Activated T-helper 2 cell treated with anti-CD3 and anti-CD28 coated beads, Interferon-gamma antibody, Interleukin-2, Interleukin-4, amounts not matched to agents 10 μg/mL and 5 μg/mL and 100 μg/mL, durations not matched to agents 14 hours and 24 hours and 36 hours (primary cell): Measurements from ENCODE around the gene INHBB. TPM values are rescaled to one million over a fixed set of nuclear protein-coding genes. Genes with fewer than 3 reads are reported as not detected.

Experiments
- DNase-seq: peaks from one replicate; pipeline ENCODE4 v3.0.0; 2021; ENCODE audit warnings: low spot score
- H3K27ac Mint-ChIP-seq: one replicate; pipeline ENCODE4 v1.8.0; 2021; ENCODE audit warnings: mixed read lengths
- H3K27me3 Mint-ChIP-seq: one replicate; pipeline ENCODE4 v1.8.0; 2021; ENCODE audit warnings: low read depth, mixed read lengths
- H3K36me3 Mint-ChIP-seq: one replicate; pipeline ENCODE4 v1.8.0; 2021; ENCODE audit warnings: low read depth, mixed read lengths
- H3K4me1 Mint-ChIP-seq: one replicate; pipeline ENCODE4 v1.8.0; 2021; ENCODE audit warnings: low read depth, mixed read lengths
- H3K4me3 Mint-ChIP-seq: one replicate; pipeline ENCODE4 v1.8.0; 2021; ENCODE audit warnings: low read depth, mild to moderate bottlenecking, moderate library complexity, mixed read lengths
- H3K9me3 Mint-ChIP-seq: one replicate; pipeline ENCODE4 v1.8.0; 2021; ENCODE audit warnings: mixed read lengths
- intact Hi-C: fragments of 100-400 bp; cut with micrococcal nuclease; formaldehyde crosslinking; loops from one replicate; pipeline ENCODE4 v1.15.1; 2023
- total RNA-seq: library from RNA; stranded (reverse); gene quantifications from 2 replicates; pipeline ENCODE4 v1.2.3, GENCODE V29; 2022

Gene INHBB
- total RNA-seq, 1 donor from 2014 or later: not detected

- intact Hi-C loops: loop anchor here (5.0 to 10.0 kb wide), 3 partner anchors 178 to 390 kb away; partner anchors contain the start of gene GLI2
- Mint-ChIP-seq H3K36me3 (no peaks in the 10 kb centered on the region), H3K27me3 (peaks cover 58% of the 10 kb centered on the region), H3K4me3 (peak overlapping the region; percentile 28), H3K9me3 (no peaks in the 10 kb centered on the region), H3K4me1 (peaks cover 10% of the 10 kb centered on the region), H3K27ac (no peak overlapping the region)
- no peak for DNase-seq
Measured at GRCh38 chr2:120346667-120347358, 877 bp downstream of the INHBB start.

- Mint-ChIP-seq H3K4me1 (peaks cover 10% of the 10 kb centered on the region), H3K27me3 (peaks cover 53% of the 10 kb centered on the region), H3K4me3 (no peak overlapping the region), H3K36me3 (no peaks in the 10 kb centered on the region), H3K27ac (no peak overlapping the region), H3K9me3 (no peaks in the 10 kb centered on the region)
- DNase-seq: no peak
- intact Hi-C loops: loop anchor here (5.0 to 10.0 kb wide), 3 partner anchors 177 to 390 kb away; partner anchors contain the start of gene GLI2
Measured at GRCh38 chr2:120347396-120348060, 1.6 kb downstream of the INHBB start.

- Mint-ChIP-seq H3K36me3 (no peaks in the 10 kb centered on the region), H3K27me3 (peaks cover 46% of the 10 kb centered on the region), H3K9me3 (no peaks in the 10 kb centered on the region), H3K27ac (no peak overlapping the region), H3K4me1 (peaks cover 8% of the 10 kb centered on the region), H3K4me3 (no peak overlapping the region)
- intact Hi-C loops: loop anchor here (5.0 to 10.0 kb wide), 3 partner anchors 177 to 389 kb away; partner anchors contain the start of gene GLI2
- no peak for DNase-seq
Measured at GRCh38 chr2:120348134-120348736, 2.3 kb downstream of the INHBB start.

DNA sequence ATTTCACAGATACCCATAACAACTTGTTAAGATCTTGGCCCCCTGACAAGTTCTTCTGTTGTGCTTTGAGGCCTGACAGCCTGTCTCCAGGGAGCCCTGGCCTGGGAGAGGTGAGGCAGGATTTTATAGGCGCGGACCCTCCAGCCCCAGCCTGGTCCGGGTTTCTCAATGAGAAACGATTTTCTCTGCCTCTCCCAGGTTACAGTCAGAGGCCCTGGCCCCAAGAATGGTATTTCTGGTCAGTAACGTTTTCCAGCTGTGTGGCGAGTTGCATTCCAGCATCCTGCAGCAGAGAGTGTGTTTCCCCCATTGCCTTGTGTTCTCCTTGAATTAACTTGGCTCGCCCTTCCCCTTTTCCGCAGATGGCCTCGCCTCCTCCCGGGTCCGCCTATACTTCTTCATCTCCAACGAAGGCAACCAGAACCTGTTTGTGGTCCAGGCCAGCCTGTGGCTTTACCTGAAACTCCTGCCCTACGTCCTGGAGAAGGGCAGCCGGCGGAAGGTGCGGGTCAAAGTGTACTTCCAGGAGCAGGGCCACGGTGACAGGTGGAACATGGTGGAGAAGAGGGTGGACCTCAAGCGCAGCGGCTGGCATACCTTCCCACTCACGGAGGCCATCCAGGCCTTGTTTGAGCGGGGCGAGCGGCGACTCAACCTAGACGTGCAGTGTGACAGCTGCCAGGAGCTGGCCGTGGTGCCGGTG is 3.0 kb downstream of the INHBB start:
- intact Hi-C loops: loop anchor here (5.0 to 10.0 kb wide), 3 partner anchors 176 to 388 kb away; partner anchors contain the start of gene GLI2
- peaks cover 40% of the 10 kb centered on the region for H3K27me3 Mint-ChIP-seq
- H3K27ac Mint-ChIP-seq: no peak overlapping the region

DNA sequence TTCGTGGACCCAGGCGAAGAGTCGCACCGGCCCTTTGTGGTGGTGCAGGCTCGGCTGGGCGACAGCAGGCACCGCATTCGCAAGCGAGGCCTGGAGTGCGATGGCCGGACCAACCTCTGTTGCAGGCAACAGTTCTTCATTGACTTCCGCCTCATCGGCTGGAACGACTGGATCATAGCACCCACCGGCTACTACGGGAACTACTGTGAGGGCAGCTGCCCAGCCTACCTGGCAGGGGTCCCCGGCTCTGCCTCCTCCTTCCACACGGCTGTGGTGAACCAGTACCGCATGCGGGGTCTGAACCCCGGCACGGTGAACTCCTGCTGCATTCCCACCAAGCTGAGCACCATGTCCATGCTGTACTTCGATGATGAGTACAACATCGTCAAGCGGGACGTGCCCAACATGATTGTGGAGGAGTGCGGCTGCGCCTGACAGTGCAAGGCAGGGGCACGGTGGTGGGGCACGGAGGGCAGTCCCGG is 3.5 kb downstream of the INHBB start:
- Mint-ChIP-seq H3K36me3 (no peaks in the 10 kb centered on the region), H3K4me3 (no peak overlapping the region), H3K4me1 (peaks cover 8% of the 10 kb centered on the region), H3K27ac (no peak overlapping the region), H3K27me3 (peaks cover 40% of the 10 kb centered on the region), H3K9me3 (no peaks in the 10 kb centered on the region)
- intact Hi-C loops: loop anchor here (5.0 to 10.0 kb wide), 3 partner anchors 175 to 388 kb away; partner anchors contain the start of gene GLI2
- no peak for DNase-seq

More for the DNA sequence above, 3.0 kb downstream of the INHBB start:
- H3K4me3 Mint-ChIP-seq: no peak overlapping the region
- H3K4me1 Mint-ChIP-seq: peaks cover 8% of the 10 kb centered on the region
- H3K36me3 Mint-ChIP-seq: no peaks in the 10 kb centered on the region
- H3K9me3 Mint-ChIP-seq: no peaks in the 10 kb centered on the region
- DNase-seq: no peak

DNA sequence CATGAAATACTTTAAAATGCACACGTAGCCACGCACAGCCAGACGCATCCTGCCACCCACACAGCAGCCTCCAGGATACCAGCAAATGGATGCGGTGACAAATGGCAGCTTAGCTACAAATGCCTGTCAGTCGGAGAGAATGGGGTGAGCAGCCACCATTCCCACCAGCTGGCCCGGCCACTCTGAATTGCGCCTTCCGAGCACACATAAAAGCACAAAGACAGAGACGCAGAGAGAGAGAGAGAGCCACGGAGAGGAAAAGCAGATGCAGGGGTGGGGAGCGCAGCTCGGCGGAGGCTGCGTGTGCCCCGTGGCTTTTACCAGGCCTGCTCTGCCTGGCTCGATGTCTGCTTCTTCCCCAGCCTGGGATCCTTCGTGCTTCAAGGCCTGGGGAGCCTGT is 4.1 kb downstream of the INHBB start:
- Mint-ChIP-seq H3K36me3 (no peaks in the 10 kb centered on the region), H3K4me1 (peaks cover 8% of the 10 kb centered on the region), H3K9me3 (no peaks in the 10 kb centered on the region), H3K4me3 (no peak overlapping the region), H3K27me3 (peaks cover 40% of the 10 kb centered on the region), H3K27ac (no peak overlapping the region)
- intact Hi-C loops: no loop called here
- DNase-seq: no peak

DNA sequence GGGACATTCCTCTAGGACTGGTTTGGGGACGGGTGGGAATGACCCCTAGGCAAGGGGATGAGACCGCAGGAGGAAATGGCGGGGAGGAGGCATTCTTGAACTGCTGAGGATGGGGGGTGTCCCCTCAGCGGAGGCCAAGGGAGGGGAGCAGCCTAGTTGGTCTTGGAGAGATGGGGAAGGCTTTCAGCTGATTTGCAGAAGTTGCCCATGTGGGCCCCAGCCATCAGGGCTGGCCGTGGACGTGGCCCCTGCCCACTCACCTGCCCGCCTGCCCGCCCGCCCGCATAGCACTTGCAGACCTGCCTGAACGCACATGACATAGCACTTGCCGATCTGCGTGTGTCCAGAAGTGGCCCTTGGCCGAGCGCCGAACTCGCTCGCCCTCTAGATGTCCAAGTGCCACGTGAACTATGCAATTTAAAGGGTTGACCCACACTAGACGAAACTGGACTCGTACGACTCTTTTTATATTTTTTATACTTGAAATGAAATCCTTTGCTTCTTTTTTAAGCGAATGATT is 4.9 kb downstream of the INHBB start:
- H3K4me3 Mint-ChIP-seq: no peak overlapping the region
- peaks cover 40% of the 10 kb centered on the region for H3K27me3 Mint-ChIP-seq
- no peak for DNase-seq
- intact Hi-C loops: no loop called here
- no peaks in the 10 kb centered on the region for H3K9me3 Mint-ChIP-seq
- H3K4me1 Mint-ChIP-seq: peaks cover 8% of the 10 kb centered on the region
- H3K36me3 Mint-ChIP-seq: no peaks in the 10 kb centered on the region
- no peak overlapping the region for H3K27ac Mint-ChIP-seq

DNA sequence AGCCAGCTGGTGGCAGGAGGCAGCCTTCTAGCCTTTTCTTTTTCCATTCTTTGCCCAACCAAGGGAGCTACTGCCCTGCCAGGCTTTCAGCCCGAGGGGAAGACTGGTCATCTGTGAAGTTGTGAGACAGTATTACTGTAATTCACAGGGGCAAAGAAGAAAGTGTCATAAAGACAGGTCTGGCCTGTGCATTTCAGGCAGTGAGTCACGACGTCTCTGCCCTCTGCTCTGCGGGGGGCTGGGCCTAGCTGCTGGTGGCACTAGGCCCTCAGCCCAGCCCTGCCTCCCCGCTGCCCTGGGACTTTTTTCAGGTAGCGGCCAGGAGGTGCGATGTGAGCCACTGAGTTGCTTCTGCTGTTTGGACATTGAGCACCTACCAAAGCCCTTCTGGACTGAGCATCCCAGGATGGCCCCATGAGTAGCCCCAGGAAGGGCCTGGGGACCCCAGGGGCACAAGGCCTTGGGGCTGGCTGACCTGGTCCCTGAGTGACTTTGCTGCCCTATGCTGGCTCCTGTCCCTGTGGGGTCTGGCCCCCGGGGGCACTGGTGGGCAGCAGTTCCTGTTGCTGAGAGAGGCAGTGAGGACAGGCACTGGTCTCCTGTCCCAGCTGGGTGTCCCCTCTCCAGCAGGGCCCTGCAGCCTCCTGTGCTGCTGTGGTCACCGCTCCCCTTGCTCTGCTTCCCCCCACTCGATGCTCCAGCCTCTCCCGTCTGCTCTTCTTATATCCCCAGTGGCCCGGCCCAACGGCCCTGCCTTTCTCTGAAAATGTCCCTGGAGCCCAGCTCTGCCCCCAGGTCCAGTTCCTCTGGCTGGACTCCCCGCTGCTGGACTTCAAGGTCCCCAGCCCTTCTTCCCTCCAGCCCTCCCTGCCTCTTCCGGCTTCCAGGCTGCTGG is 7.0 kb downstream of the INHBB start:
- no peaks in the 10 kb centered on the region for H3K9me3 Mint-ChIP-seq
- no peak overlapping the region for H3K4me3 Mint-ChIP-seq
- no peak for DNase-seq
- H3K27ac Mint-ChIP-seq: no peak overlapping the region
- intact Hi-C loops: no loop called here
- no peaks in the 10 kb centered on the region for H3K36me3 Mint-ChIP-seq
- no peaks in the 10 kb centered on the region for H3K4me1 Mint-ChIP-seq
- peaks cover 27% of the 10 kb centered on the region for H3K27me3 Mint-ChIP-seq

DNA sequence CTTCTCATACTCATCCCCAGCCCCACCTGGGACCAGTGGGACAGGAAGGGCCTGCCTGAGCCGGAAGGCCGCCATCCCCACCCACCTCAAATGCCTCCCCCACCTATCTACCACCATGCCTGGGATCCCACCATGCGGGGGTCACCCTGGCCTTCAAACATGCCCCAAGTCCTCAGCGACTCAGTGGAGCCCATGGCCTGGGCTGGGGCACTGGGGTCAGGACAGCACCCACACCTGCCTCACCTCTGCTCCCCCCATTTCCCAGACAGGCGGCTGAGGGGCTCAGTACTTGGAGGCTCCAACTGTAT is 7.6 kb downstream of the INHBB start:
- Mint-ChIP-seq H3K4me3 (no peak overlapping the region), H3K27me3 (peaks cover 21% of the 10 kb centered on the region), H3K27ac (no peak overlapping the region), H3K36me3 (no peaks in the 10 kb centered on the region), H3K4me1 (no peaks in the 10 kb centered on the region), H3K9me3 (no peaks in the 10 kb centered on the region)
- no peak for DNase-seq
- intact Hi-C loops: no loop called here

- no peak overlapping the region for H3K4me3 Mint-ChIP-seq
- H3K27ac Mint-ChIP-seq: no peak overlapping the region
- H3K4me1 Mint-ChIP-seq: no peaks in the 10 kb centered on the region
- H3K36me3 Mint-ChIP-seq: no peaks in the 10 kb centered on the region
- DNase-seq: no peak
- no peaks in the 10 kb centered on the region for H3K9me3 Mint-ChIP-seq
- intact Hi-C loops: no loop called here
- H3K27me3 Mint-ChIP-seq: peaks cover 18% of the 10 kb centered on the region
Measured at GRCh38 chr2:120353931-120354330, 8.0 kb downstream of the INHBB start.

- H3K27ac Mint-ChIP-seq: no peak overlapping the region
- intact Hi-C loops: no loop called here
- H3K9me3 Mint-ChIP-seq: no peaks in the 10 kb centered on the region
- H3K36me3 Mint-ChIP-seq: no peaks in the 10 kb centered on the region
- DNase-seq: no peak
- peaks cover 14% of the 10 kb centered on the region for H3K27me3 Mint-ChIP-seq
- no peaks in the 10 kb centered on the region for H3K4me1 Mint-ChIP-seq
- no peak overlapping the region for H3K4me3 Mint-ChIP-seq
Measured at GRCh38 chr2:120354467-120354866, 8.5 kb downstream of the INHBB start.
